ENCODE data around the gene NAPA.

NAPA gene

DNA sequence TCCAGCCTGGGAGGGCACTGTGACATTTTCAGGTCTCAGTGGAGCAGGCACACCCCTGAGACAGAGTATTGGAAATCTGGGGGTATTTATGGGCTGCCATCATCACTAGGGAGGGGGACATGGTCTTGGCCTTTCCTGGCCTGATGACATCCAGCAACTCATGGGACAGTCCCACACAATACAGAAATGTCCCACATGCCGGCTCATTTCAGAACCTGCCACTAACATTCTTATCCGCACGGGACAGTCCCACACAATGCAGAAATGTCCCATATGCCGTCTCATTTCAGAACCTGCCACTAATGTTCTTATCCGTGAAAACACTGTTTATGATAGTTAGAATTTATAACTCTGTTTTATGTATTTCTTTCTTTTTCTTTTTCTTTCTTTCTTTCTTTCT, 53.0 kb downstream of the NAPA start:
- TF ChIP-seq, protein P1, sequence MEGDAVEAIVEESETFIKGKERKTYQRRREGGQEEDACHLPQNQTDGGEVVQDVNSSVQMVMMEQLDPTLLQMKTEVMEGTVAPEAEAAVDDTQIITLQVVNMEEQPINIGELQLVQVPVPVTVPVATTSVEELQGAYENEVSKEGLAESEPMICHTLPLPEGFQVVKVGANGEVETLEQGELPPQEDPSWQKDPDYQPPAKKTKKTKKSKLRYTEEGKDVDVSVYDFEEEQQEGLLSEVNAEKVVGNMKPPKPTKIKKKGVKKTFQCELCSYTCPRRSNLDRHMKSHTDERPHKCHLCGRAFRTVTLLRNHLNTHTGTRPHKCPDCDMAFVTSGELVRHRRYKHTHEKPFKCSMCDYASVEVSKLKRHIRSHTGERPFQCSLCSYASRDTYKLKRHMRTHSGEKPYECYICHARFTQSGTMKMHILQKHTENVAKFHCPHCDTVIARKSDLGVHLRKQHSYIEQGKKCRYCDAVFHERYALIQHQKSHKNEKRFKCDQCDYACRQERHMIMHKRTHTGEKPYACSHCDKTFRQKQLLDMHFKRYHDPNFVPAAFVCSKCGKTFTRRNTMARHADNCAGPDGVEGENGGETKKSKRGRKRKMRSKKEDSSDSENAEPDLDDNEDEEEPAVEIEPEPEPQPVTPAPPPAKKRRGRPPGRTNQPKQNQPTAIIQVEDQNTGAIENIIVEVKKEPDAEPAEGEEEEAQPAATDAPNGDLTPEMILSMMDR (IDR thresholded peaks at IDR 0.05; ENCODE audit: extremely low read depth, missing control alignments) = no peak
- no peak for DNase-seq (ENCODE audit: low spot score)

DNA sequence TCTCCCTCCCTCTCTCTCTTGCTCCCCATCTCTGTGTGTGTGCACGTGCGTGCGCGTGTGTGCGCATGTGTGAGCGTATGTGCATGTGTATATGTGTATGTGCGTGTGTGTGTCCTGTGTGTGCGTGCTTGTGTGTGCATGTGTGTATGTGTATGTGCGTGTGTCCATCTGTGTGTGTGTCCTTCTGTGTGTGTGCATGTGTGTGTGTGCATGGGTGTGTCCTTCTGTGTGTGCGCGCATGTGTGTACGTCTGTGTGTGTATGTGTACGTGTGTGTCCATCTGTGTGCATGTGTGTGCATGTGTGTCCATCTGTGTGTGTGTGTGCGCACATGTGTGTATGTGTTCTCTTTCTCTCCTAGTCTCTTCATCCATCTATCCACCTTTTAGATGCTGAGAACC, 55.4 kb downstream of the NAPA start:
- TF ChIP-seq, protein P1 (IDR thresholded peaks at IDR 0.05; ENCODE audit: extremely low read depth, missing control alignments) = no peak
- DNase-seq (ENCODE audit: low spot score) = no peak

DNA sequence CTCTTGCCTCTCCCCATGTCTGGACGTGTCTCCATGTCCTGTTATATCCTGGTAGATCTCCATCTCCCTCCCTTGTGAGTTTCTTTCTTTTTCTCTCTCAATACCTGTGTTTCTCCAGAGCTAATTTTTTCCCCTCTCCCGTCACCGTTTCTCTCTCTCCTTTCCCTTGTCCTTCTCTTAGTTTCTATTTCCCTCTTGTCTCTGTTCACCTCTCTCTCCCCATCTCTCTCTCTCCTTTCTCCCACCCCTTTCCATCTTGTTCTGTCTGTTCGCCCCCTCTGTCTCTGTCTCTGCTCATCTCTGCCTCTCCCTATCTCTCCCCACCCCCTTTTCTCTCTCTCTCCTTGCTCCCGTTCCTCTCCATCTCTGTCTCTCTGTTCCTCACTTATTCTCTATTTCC, 56.2 kb downstream of the NAPA start:
- TF ChIP-seq, protein P1 (IDR thresholded peaks at IDR 0.05; ENCODE audit: extremely low read depth, missing control alignments) = no peak
- DNase-seq (ENCODE audit: low spot score) = no peak

DNA sequence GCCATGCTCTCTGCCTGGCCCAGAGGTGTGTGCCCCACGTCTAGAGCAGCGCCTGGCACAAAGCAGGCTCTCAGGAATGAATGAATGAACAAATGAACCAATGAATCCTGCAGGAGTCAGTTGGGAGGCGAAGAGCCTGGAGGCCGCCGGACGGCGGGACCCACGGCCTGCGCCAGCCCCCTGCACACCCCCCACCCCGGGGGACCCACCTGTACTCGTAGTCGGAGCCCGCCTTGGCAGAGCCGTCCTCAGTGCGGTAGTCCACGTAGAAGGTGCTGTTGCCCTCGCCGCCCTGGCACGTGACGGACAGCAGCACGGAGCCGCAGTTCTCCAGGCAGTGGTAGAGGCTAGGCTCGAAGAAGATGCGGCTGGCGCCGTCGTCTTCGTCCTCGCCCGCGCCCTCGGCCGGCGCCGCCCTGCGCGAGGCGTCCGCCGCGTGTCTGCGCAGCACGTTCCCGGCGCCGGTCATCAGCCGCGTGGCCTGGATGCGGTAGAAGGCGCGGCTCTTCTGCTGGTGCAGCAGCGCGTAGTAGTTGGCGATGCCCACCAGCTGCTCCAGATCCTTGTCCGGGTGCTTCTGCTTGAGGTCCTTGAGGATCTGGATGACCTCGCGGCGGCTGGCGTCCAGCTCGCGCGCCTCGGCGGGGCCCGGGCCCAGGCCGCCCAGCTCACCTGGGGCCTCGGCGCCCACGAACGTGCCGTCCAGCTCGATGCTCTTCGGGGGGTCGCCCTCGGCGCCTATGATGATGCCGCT, 58.0 kb downstream of the NAPA start:
- TF ChIP-seq, protein P1 (IDR thresholded peaks at IDR 0.05; ENCODE audit: extremely low read depth, missing control alignments) = no peak
- no peak for DNase-seq (ENCODE audit: low spot score)

DNA sequence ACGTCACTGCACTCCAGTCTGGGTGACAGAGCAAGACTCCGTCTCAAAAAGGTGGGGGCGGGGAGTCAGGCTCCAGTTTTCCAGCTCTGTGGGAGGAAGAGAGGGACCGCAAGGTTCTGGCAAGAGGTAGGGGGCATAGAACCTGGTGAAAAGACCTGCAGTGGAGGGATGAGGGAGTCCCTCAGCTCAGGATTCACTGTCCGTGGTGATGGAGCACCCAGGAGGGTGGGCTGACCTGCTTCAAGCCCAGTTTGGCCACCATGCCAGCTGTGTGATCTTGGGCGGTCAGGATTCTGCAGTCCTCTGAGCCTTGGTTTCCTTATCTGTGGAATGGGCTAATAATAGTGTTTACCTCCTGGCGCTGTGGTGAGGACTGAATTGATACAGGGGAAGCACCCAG, 64.4 kb downstream of the NAPA start:
- TF ChIP-seq, protein P1 (IDR thresholded peaks at IDR 0.05; ENCODE audit: extremely low read depth, missing control alignments) = no peak
- DNase-seq (ENCODE audit: low spot score) = no peak

DNA sequence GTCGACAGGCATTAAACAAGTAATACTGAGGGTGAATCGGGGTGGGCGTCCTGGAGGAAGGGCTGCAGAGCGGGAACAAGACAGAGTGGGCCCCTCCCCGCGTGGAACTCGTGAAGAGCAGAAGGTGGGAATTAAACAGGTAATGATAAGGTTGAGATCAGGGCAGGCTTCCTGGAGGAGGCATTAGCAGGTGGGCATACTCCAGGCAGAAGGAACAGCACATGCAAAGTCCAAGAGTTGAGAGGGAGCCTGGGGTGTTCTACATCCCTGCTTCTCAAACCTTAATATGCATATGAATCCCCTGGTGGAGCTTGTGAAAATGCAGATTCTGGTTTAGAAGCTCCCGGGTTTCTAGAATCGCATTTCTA, 66.5 kb downstream of the NAPA start:
- DNase-seq (ENCODE audit: low spot score) = no peak
- TF ChIP-seq, protein P1 (IDR thresholded peaks at IDR 0.05; ENCODE audit: extremely low read depth, missing control alignments) = no peak

DNA sequence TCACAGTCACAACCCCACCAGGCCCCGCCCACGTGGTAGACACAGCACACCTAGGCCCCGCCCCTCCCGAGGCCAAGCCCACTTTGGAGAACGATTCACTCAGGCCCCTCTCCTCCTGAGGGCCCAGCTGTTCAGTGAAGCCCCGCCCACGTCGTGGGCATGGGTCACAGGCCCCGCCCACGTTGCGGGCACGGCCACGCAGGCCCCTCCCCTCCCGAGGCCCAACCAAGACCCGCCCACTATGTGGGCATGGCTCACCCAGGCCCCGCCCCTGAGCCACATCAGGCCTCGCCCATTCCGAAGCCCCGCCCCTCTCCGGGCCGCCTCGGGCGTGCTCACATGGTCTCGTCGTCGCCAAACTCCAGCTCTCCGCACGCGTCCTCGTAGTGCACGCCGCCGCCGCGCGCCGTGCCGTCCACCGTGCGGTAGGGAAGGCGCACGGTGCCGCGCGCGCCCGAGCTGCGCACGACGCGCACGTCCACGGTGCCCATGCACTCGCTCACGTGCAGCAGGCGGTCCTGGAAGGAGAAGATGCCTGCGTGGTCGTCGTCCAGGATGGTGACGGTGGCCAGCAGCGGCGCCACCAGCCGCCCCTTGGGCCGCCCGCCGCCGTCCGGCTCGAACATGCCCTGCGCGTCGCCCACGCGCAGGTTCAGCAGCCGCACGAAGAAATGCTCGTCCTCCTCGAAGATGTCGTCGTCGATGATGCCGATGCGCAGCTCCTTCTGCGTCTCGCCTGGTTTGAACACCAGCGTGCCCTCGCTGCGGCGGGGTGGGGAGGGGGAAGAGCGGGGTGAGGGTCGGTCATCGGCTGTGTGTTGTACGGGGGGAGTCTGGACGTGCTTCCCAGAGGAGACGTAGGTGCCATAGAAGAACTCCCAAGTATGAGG, 67.1 kb downstream of the NAPA start:
- TF ChIP-seq, protein P1 (IDR thresholded peaks at IDR 0.05; ENCODE audit: extremely low read depth, missing control alignments) = no peak
- no peak for DNase-seq (ENCODE audit: low spot score)

Measured in GM20000 (cell line).